ACC112 (cell line): ENCODE results near the gene RNF38.
"Not testable (repeated sequence)": the region's sequence is repeated elsewhere in the genome, so short reads cannot be mapped to it uniquely, and the experiment has no call there.

Source experiments
- H2AFZ ChIP-seq: fragments of 200-600 bp; sonication (generic); one replicate; pipeline ENCODE4 v1.6.0; 2017; ENCODE audit warnings: antibody characterized with exemption, low read length; ENCODE audit not compliant: unreplicated experiment
- H3K27ac ChIP-seq: fragments of 200-600 bp; sonication (generic); 2 replicates; pipeline ENCODE4 v1.5.1; 2014; ENCODE audit warnings: low read depth, mild to moderate bottlenecking, antibody characterized with exemption, low read length, moderate library complexity
- H3K27me3 ChIP-seq: fragments of 200-600 bp; sonication (generic); 2 replicates; pipeline ENCODE4 v1.6.1; 2014; ENCODE audit warnings: mild to moderate bottlenecking, antibody characterized with exemption, low read length, moderate library complexity, mixed read lengths; ENCODE audit not compliant: insufficient read depth
- H3K36me3 ChIP-seq: fragments of 200-600 bp; sonication (generic); 2 replicates; pipeline ENCODE4 v1.6.1; 2016; ENCODE audit warnings: mild to moderate bottlenecking, antibody characterized with exemption, low read length, moderate library complexity, mixed read lengths; ENCODE audit not compliant: insufficient read depth
- H3K4me1 ChIP-seq: fragments of 200-600 bp; sonication (generic); one replicate; pipeline ENCODE4 v1.6.1; 2016; ENCODE audit warnings: low read length, mixed read lengths; ENCODE audit not compliant: insufficient read depth, unreplicated experiment, control insufficient read depth
- H3K4me3 ChIP-seq: fragments of 200-600 bp; sonication (generic); 2 replicates; pipeline ENCODE4 v1.5.1; 2014; ENCODE audit warnings: mild to moderate bottlenecking, low read depth, low read length
- H3K79me2 ChIP-seq: fragments of 200-600 bp; sonication (generic); one replicate; pipeline ENCODE4 v1.6.0; 2016; ENCODE audit warnings: low read length; ENCODE audit not compliant: control insufficient read depth, unreplicated experiment, insufficient read depth

The RNF38 gene

DNA sequence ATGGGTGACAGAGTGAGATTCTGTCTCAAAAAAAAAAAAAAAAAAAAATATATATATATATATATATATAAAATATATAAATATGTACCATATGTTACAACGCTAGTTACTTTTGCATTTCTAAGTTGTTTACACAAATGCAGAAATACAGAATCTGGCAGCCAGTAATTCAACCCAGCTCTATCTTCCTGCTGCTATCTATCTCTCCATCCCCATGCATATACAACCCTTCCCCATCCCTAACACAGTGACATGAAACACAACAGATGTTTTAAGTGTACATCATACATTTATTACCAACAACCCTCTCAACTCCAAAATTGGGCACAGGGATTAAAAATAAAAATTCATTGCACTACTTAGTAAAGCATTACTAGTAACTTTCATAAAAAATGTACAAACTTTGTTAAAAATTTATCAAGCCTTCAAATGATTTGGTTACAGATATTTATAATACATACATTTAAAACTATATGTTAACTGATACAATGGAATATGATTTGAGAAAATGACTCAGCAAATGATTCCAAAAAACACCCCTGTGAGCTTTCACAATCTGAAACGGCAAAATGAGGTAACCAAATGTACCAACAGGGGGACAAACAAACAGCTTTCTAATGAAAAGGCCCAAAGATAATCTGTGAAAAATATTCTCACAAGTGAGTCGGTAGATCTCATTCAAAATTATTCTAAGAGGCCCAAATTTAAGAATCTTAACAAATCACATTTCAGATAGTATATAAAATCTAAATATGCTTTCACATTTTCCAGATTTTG is 63.8 kb downstream of the RNF38 start:
- Histone ChIP-seq H3K79me2 (no peaks in the 10 kb centered on the region), H3K4me1 (no peaks in the 10 kb centered on the region)

GRCh38 chr9:36332006-36332405 is 68.1 kb downstream of the RNF38 start:
- no peaks in the 10 kb centered on the region for H3K36me3 ChIP-seq
- no peak overlapping the region for H3K4me3 ChIP-seq
- H2AFZ ChIP-seq, result no peak overlapping the region
- no peaks in the 10 kb centered on the region for H3K79me2 ChIP-seq
- 0 out of 2 replicates have a peak overlapping the region, but pooled peaks have one; percentile 4 for H3K27ac ChIP-seq
- H3K27me3 ChIP-seq, result no peaks in the 10 kb centered on the region
- peaks cover 10% of the 10 kb centered on the region for H3K4me1 ChIP-seq

More for the DNA sequence above, 63.8 kb downstream of the RNF38 start:
- Histone ChIP-seq H2AFZ (no peak overlapping the region), H3K27me3 (no peaks in the 10 kb centered on the region), H3K4me3 (no peak overlapping the region), H3K36me3 (peaks cover 14% of the 10 kb centered on the region; the same call in 1 of the 2 replicates), H3K27ac (no peak overlapping the region)

DNA sequence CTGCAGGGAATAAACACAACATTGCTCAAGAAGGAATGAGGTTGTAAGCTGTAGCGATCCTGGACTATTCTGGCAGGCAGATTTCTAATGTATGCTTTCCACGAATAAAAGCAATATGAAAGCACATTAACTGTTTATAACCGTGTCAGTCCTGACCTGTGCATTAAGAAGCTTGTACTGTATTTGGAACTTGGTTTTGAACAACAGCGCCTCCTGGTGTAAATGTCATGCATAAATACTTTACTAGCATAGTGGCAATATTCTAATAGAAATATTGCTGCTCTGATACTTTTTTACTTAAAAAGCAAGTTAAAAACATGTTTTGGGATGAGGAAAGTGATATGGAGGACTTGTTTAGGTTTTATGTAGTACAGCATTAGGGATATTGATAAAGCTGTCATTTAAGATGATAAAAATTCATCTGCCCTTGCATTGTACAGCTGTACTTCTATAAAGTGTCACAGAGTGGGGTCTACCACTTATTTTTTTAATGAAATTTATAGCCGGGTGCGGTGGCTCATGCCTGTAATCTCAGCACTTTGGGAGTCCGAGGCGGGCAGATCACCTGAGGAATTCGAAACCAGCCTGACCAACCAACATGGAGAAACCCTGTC is 71.2 kb downstream of the RNF38 start:
- Histone ChIP-seq H3K4me3 (peak overlapping the region; percentile 18; the same call in 1 of the 2 replicates), H2AFZ (no peak overlapping the region), H3K4me1 (peaks cover 10% of the 10 kb centered on the region), H3K27ac (no peak overlapping the region), H3K79me2 (no peaks in the 10 kb centered on the region), H3K27me3 (no peaks in the 10 kb centered on the region), H3K36me3 (no peaks in the 10 kb centered on the region)

- no peaks in the 10 kb centered on the region for H3K79me2 ChIP-seq
- H3K4me1 ChIP-seq, result peaks cover 10% of the 10 kb centered on the region
- no peak overlapping the region for H3K27ac ChIP-seq
- no peaks in the 10 kb centered on the region for H3K27me3 ChIP-seq
- no peak overlapping the region for H2AFZ ChIP-seq
- H3K4me3 ChIP-seq, result no peak overlapping the region
- H3K36me3 ChIP-seq, result no peaks in the 10 kb centered on the region
Observed at GRCh38 chr9:36325081-36325828, 74.8 kb downstream of the RNF38 start.

DNA sequence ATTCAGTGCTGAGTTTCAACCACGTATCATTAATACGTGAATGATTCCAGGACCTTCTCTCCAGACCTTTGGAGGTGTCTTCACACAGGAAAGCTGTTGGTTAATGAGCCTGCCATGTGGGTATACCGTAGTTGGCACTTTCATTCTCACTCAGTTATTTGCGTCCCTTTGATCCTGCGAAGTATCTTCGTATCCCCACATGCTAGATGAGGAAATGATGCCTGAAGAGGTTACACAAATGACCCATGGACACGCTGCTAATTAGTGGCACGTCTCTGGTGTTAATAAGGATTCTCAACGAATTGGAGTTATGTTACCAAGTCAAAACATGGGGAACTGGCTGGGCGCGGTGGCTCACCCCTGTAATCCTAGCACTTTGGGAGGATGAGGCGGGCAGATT is 76.1 kb downstream of the RNF38 start:
- Histone ChIP-seq H3K36me3 (no peaks in the 10 kb centered on the region), H3K27ac (no peak overlapping the region), H3K4me3 (no peak overlapping the region), H2AFZ (no peak overlapping the region), H3K4me1 (peaks cover 10% of the 10 kb centered on the region), H3K27me3 (no peaks in the 10 kb centered on the region), H3K79me2 (no peaks in the 10 kb centered on the region)

DNA sequence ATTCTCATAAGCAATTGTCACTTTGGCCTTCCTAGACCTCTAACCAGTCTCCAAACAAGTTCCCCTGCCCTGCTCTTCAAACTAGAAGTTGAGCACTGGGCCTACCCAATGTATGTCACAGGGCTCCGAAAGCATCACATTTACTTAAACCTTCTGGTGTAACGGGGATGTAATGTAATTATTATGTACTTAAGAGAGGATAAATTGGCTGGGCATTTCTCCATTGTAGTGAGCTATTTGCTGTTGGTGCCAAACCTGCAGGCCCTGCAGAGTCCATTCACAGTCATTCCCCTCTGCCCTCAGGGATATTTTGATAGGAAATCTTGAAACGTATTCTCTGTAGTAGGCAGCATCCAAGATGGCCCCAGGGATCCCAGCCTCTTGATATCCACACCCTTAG is 77.6 kb downstream of the RNF38 start:
- no peak overlapping the region for H3K27ac ChIP-seq
- no peaks in the 10 kb centered on the region for H3K27me3 ChIP-seq
- no peaks in the 10 kb centered on the region for H3K79me2 ChIP-seq
- H3K36me3 ChIP-seq, result no peaks in the 10 kb centered on the region
- H2AFZ ChIP-seq, result no peak overlapping the region
- no peak overlapping the region for H3K4me3 ChIP-seq
- H3K4me1 ChIP-seq, result peaks cover under 1% of the 10 kb centered on the region

- not testable (repeated sequence) for H3K27ac ChIP-seq, H2AFZ ChIP-seq, H3K4me1 ChIP-seq, H3K4me3 ChIP-seq, H3K27me3 ChIP-seq, H3K36me3 ChIP-seq, H3K79me2 ChIP-seq
Observed at GRCh38 chr9:36321903-36322302, 78.2 kb downstream of the RNF38 start.

DNA sequence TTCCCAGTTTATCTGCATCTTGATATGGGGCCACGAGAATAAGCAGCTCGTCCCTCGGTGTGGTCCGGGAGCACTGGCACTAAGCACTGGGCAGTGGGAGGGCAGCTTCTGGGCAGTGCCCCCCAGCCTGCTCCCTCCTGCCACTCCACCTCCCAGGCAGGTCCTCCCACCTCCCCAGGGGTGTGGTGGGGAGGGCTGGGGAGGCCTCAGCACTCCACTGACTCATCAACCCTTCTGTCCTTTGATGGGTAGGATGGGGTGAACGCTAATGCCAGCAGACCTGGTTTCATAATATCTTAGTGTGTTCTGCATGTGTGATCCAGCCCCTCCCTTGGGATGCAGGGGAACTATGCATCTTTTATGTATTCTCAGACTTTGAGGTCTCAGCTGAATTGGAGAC is 79.6 kb downstream of the RNF38 start:
- H2AFZ ChIP-seq, result no peak overlapping the region
- H3K4me3 ChIP-seq, result no peak overlapping the region
- H3K4me1 ChIP-seq, result no peaks in the 10 kb centered on the region
- H3K79me2 ChIP-seq, result no peaks in the 10 kb centered on the region
- H3K27me3 ChIP-seq, result no peaks in the 10 kb centered on the region
- H3K27ac ChIP-seq, result no peak overlapping the region
- H3K36me3 ChIP-seq, result no peaks in the 10 kb centered on the region

DNA sequence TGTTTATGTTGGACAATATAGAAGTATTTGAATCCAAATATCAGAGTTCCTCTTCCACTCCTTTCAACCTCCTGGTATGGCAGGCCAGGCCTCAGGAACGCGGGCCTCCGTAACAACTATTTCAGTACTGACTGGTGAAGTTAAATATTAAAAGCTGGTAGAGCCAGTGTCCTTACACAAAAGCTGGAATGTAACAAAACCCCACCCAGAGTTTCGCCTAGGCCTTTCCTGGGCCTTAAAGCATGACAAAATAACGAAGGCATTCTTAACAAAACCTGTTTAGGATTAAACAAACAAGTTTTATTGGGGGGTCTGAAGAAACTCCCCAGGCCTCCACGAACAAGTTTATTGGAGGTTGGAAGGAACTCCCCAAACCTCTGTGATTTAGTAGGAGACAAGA is 80.3 kb downstream of the RNF38 start:
- no peaks in the 10 kb centered on the region for H3K79me2 ChIP-seq
- no peaks in the 10 kb centered on the region for H3K27me3 ChIP-seq
- no peaks in the 10 kb centered on the region for H3K4me1 ChIP-seq
- H3K27ac ChIP-seq, result no peak overlapping the region
- H2AFZ ChIP-seq, result no peak overlapping the region
- H3K4me3 ChIP-seq, result no peak overlapping the region
- H3K36me3 ChIP-seq, result no peaks in the 10 kb centered on the region

DNA sequence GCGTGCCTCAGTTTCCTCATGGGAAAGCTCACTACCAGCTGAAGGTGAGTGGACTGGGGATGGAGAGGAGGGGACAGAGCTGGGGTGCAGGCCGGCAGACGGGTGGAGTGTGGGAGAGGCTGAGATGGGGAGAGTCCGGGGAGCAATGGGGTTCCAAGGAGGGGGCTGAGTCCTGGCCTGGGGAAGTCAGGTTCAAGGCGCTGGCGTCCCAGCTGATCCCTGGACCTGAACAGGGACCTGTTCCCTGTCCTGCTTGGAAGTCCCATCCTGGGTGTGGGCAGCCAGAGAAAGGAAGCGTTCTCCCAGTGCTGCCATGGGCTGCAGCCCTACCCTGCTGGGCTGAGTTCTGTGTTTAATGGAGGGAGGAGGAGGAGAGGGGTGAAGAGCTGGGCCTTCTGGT is 80.9 kb downstream of the RNF38 start:
- Histone ChIP-seq H2AFZ (no peak overlapping the region), H3K79me2 (no peaks in the 10 kb centered on the region), H3K4me3 (no peak overlapping the region), H3K27ac (no peak overlapping the region), H3K4me1 (no peaks in the 10 kb centered on the region), H3K27me3 (no peaks in the 10 kb centered on the region), H3K36me3 (no peaks in the 10 kb centered on the region)
